ENCODE data around the gene EFHB.
"Not testable (repeated sequence)": the region's sequence is repeated elsewhere in the genome, so short reads cannot be mapped to it uniquely, and the experiment has no call there.

EFHB gene, protein sequence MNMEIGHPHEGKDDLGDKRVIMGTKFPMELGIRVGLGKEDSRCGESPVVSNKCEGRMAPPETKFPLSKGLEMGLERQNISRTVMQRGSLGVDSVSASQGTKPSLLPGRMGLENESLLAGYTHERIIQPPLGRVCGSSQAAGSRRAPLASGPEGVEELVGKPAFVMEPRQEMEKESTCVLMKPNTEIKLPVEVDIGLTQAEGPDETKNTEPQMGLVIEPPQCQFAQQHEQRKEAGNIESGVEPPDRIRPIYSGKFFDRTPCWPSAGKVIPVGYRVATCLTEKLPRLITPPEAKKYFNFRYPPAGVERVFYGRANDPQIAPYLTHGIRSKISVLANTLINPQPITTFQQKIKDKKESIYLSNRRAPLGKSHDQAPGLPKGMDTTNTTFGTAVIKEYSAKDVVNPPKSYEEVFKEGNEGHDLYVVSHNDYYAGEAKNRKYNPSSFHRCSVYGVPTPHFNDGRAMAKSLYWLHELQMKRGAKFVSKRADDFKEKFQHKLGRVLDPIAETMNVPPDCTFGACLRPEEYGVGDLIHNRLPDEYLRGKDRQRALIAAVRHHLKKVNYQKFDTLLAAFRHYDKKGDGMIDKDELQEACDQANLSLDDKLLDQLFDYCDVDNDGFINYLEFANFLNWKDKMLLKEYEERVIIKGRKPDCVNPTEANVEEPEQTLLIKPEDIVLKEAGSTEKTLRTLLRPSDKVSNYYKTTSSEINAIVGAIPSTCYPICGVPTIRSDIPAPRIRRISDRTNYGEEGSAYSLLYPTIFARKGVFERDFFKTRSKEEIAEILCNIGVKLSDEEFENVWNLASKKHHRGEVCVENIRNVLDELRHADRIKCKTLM

DNA sequence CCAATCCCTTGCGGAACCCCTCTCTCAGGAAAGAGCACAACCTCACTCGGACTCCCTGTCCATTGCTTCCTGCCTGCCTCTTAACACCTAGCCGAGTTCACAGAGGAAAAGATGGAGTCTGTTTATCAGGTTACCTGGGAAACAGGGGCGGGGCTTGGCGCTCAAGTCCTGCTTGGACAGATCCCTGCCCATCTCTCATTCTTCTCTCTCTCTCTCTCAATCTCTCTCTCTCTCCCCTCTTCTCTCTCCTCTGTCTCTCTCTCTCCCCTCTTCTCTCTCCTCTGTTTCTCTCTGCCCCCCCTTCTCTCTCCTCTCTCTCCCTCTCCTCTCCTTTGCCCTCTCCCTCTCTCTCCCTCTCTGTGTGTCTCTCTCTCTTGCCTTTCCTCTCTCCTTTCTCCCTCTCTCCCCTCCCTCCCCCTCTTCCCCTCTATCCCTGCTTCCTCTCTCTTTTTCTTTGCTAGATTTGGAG, at the start of gene EFHB:
EFHB (minus strand) TSS at position 120 of the 469 bp plus-strand sequence. CDS start 199 bp downstream, outside the sequence.
- no peak for DNase-seq (ENCODE audit: low spot score)

DNA sequence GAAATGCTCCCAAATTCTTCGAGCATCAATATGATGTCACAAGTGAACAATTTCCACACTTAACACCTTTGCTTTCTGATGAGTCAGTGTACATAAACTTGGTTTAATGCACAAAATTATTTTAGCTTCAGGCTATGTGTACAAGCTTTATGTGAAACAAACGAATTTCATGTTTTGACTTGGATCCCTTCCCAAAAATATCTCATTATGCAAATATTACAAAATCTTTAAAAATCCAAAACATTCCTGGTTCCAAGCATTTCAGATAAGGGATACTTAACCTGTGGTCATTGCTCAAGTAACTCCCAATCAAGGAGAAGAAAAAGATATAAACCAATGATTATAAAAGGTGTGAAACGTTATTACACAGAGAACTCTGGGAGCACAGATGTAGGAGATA, 38.0 kb upstream of the EFHB start:
- DNase-seq (ENCODE audit: low spot score): no peak

DNA sequence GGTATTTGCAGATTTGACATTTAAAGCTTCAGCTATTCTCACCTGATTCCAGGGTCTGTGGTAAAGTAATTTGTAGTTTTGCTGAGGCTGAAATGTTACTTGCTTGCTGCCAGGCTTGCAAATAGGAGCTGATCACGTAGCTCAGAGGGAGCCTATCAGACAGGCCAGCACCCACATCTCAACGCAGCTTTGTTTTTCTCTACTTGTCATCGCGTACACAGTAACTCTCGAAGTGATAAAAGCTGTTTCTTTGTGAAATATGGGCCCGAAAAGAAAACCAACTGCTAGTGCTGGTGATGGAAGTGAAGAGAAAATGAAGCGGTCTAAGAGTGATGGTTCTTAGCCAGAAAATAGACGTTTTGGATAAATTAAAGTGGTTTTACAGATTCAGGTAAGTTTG, 36.3 kb upstream of the EFHB start:
- no peak for DNase-seq (ENCODE audit: low spot score)

DNA sequence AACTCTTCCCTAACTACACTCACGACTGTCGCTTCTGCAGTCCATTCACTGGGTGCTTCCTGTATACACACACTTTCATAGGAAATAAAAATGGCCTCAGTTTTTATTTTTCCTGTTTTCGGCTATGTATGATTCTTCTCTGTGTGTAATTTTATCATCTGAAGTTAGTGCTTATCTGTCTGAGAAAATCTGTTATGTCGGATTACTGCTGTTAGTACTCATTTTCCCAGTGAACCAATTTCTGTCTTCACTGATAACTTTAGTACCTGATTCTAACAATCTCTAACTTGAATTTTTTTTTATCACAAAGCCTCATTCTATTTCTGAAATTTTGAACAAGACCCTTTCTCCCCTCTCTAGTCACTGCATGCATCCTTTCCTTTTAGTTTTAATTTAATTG, 33.8 kb upstream of the EFHB start:
- DNase-seq (ENCODE audit: low spot score): no peak

DNA sequence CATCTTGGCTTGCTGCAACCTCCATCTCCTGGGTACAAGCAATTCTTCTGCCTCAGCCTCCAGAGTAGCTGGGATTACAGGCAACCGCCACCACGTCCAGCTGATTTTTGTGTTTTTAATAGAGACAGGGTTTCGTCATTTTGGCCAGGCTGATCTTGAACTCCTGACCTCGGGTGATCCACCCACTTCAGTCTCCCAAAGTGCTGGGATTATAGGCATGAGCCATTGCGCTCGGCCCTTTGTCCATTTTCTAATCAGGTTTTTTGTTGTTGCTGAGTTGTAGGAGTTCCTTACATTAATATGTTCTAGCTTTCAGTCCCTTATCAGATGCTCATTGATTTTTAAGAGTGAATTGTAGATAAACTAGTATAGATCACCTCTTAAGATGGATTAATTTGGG, 33.2 kb upstream of the EFHB start:
- no peak for DNase-seq (ENCODE audit: low spot score)

DNA sequence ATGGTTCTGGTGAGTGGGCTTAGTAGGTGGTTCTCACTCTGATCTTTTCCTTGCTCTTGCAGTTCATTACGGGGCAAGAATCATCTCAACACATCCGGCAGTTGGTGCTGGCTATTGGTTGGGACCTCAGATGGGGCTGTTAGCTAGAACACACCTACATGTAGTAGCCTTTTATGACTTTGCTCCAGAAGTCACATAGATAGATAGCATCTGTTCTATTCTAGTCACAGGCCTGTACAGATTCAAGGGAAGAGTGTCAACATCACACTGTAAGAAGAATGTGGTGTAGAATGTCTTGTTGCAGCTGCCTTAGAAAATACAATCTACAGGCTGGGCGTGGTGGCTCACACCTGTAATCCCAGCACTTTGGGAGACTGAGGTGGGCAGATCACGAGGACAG, 27.9 kb upstream of the EFHB start:
- DNase-seq (ENCODE audit: low spot score): no peak

DNA sequence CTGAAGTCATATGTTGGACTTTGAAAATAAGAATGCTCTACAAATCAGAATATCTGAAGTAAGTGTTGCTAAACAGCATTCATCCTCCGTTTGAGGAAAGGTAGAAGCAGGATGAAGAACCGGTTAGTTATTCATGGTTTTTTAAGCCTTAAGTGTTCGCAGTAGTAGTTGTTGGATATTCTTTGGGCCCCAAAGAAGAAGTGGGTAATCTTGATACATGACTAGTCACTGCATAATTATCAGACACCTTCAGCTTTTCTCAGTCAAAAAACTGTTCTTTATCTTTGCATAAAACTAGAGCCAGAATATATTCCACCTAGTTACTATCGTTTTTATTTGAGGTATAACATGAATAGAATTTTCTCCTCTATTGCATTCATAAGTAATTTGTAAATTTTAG, 26.7 kb upstream of the EFHB start:
- DNase-seq (ENCODE audit: low spot score): no peak

DNA sequence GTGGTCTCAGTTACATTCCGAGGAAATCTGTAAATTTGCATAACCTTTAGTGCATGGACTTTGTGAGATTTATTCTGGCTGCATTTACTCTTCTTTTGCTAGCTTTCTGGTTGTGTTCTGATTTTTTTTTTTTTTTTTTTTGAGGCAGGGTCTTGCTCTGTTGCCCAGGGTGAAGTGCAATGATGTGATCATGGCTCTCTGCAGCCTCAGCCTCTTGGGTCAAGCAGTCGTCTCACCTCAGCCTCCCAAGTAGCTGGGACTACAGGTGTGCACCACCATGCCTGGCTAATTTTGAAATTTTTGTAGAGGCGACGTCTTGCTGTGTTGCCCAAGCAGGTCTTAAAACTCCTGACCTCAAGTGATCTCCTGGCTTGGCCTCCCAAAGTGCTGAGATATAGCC, 25.5 kb upstream of the EFHB start:
- no peak for DNase-seq (ENCODE audit: low spot score)

DNA sequence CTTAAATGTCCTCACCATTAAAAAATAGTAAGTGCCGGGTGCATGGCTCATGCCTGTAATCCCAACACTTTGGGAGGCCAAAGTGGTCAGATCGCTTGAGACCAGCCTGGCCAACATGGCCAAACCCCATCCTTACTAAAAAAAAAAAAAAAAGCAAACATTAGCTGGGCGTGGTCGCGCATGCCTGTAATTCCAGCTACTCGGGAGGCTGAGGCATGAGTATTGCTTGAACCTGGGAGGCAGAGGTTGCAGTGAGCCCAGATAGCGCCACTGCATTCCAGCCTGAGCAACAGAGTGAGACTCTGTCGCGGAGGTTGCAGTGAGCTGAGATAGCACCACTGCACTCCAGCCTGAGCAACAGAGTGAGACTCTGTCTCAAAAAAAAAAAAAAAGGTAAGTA, 23.3 kb upstream of the EFHB start:
- DNase-seq (ENCODE audit: low spot score): not testable (repeated sequence)

DNA sequence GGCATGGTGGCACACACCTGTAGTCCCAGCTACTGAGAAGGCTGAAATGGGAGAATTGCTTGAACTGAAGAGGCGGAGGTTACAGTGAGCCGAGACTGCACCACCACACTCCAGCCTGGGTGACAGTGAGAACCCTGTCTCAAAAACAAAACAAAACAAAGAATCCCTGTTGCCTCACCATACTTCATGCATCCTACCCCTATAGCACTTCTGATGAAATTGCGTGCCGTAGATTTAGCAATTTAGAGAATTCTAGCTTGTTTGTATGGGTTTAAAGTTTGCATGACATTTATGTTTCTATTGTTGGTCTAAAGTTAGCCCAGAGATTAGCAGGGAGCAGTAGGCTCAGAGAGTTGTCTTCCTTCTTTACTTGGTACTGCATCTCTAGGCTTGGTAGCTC, 20.7 kb upstream of the EFHB start:
- DNase-seq (ENCODE audit: low spot score): no peak

DNA sequence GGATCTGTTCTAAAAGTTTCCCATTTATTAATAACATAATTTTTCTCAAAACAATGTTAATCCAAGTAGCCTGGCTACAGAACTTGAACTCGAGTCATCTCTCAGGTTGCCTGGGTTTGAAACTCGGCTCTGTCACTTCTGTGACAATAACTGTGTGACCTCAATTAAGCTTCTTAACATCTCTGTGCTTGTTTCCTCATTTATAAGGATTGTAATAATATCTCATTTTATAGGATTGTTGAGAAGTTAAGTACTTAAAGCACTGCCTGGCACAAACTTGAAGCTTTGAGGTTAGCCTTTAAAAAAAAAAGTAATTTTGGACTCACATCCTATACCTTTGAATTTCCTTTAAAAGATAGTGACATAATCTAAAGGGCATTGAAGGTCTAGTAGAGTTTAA, 16.3 kb upstream of the EFHB start:
- DNase-seq (ENCODE audit: low spot score): no peak

DNA sequence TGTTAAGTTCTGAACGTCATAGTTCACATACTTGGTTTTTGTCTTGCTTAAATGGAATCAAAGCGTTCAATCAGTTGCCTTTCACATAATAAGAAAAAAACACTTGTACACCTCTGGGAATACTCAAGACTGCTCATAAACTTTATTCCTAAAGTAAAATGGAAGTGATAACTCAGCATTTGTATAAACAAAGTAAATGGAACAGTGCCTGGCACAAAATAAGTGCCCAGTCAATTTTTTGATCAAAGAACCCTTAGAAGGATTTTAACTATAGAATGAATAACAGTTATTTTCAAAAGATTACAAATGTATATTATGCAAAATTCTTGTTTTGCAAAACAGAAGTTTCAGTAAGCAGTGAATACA, 14.2 kb upstream of the EFHB start:
- DNase-seq (ENCODE audit: low spot score): no peak

DNA sequence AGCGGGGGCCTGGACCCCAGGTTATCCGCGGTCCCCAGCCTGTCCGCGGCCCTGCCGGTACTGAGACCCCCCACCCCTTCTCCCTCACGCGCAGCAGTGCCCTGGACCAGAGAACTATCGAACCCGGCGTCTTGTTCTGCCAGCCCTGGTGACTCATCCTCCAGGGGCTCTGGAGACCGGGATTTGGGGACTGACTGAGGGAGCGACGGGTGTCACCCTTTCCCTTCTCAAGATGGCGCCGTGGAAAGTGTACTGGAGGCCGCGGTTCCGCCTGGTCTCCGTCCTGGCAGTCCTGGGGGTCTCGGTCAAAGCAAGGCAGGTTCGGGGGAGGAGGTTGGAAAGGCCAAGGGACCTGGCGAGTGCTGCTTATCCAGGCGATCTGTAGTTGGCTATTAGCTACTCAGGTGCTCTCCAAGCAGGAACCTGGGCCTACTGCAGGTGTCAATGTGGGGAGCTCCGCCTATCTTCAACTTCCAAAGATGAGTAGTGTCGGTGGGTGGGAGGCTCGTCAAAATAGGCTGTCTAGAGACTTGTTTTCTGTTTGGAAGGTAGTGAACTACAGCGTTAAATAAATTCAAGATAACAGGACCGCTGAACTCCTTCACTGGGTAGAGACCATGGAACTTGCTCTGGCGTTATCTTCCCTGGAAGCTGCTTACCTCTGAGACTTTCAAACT, 13.7 kb upstream of the EFHB start:
- peak; percentile 77 for DNase-seq (ENCODE audit: low spot score)

DNA sequence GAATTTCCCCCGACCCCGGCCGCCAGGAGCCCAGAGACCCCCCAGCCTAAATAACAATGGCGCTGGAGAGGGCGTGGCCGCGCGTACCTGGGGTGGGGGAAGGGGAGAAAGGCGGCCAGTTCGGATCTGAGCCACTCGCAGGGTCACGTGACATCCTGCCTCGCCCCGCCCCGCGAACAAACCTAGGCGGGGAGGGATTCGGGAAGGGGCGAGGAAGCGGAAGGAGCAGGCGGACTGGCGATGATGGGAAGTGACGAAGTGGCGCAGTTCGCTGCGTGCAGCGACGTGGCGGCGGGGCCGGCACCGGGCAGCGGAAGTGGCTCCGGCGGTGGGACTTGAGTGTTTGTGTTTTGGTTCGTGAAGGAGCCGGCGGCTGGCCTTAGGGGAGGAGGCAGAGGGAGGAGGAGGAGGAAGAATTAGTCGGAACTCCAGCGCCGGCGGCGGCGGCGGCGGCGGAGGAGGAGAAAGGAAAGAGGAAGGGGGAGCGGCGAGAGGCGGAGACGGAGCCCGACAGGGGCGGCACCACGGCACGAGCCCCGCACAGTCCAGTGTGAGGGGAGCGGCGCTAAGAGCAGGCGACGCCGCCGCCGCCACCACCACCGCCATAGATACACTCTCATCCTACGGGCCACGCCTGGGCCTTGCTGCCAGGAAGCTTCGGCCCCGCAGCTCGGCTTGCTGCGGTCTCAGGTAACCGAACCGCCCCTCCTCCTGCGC, 13.0 kb upstream of the EFHB start, which contains the start of gene RAB5A:
RAB5A (plus strand) TSS at position 266 of the 717 bp plus-strand sequence. CDS start 3,802 bp downstream, outside the sequence.
- DNase-seq (ENCODE audit: low spot score): peak; percentile 96

DNA sequence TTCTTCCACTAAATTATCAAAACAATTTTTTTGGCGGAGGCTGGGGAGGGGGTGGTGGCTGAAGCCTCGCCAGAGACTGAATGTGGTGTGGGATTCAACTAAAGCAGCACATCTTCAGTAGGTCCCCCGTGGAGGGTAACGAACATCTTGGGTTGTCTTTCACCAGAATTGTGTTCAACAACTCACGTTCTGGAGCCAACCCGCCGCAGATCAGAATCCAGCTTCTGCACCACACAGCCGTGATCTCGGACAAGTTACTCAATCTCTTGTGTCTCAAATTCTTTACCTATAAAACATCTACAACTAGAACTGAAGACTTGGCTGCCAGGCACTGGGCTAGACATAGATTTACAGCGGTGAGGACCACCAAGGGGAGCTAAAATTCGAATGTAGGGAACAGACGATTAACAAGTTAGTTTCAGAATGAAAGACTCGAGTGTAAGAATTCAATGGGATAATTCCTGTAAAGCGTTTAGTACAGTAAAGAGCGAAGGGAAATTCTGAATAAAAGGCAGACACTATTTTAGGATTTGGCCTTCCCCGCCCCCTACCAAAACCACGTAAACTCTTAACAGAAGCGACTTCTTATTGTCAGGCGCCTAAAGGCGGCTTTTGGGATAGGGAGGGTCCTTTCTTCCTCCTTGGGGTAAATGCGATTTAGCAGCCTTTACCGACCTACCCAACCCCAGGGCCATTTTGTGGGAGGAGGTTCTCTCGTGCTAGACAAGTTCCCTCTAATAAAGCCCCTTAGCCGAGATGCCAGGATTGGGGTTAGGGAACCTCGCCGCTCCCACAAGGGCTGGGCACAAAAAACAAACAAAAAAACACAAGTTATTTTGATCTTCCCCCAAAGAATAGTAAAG, 12.2 kb upstream of the EFHB start:
- DNase-seq (ENCODE audit: low spot score): no peak

DNA sequence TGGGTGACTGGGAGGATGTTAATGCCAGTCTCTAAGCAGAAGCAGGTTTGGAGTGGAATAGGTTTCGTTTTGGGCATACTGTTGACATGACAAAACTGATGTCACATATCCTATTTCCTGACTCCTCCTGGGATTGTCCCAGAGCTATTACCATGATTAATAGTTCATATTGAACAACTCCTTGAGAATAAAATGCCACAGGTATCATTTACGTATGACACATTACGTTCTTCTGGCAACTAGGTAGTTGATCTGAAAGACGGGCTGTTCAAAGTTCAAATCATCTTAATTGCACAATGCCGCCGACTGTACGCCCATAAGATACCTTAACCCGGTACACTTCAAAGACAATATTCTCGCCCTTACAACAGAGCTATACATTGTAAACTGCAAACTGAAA, 11.5 kb upstream of the EFHB start:
- no peak for DNase-seq (ENCODE audit: low spot score)

DNA sequence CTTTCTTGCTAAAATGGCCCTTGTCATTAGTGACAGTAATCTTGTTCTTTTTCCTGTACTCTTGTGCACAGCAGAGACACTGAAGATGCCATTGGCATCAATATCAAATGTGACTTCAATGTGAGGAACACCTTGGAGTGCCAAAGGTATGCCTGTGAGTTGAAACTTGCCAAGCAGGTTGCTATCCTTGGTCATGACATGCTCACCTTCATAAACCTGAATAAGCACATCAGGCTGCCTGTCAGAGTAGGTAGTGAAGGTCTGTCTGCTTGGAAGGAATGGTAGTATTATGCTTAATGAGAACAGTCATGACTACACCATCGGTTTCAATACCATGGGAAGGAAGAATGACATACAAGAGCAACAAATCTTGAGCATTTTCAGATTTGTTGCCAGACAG, 6.6 kb upstream of the EFHB start:
- no peak for DNase-seq (ENCODE audit: low spot score)

DNA sequence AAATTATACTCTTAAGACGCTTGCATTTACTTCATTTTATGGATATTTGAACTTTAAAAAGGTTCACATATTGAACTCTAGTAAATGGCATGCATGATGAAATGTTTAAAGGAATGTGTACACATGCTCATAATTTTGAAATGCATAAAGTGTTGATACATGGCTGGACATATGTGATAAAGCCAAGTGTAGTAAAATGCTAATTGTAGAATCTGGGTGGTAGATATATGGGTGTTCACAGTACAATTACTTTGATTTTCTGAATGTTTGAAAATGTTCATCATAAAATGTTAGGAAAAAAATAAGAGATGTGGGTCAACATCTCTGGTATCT, 4.2 kb upstream of the EFHB start:
- DNase-seq (ENCODE audit: low spot score): no peak

DNA sequence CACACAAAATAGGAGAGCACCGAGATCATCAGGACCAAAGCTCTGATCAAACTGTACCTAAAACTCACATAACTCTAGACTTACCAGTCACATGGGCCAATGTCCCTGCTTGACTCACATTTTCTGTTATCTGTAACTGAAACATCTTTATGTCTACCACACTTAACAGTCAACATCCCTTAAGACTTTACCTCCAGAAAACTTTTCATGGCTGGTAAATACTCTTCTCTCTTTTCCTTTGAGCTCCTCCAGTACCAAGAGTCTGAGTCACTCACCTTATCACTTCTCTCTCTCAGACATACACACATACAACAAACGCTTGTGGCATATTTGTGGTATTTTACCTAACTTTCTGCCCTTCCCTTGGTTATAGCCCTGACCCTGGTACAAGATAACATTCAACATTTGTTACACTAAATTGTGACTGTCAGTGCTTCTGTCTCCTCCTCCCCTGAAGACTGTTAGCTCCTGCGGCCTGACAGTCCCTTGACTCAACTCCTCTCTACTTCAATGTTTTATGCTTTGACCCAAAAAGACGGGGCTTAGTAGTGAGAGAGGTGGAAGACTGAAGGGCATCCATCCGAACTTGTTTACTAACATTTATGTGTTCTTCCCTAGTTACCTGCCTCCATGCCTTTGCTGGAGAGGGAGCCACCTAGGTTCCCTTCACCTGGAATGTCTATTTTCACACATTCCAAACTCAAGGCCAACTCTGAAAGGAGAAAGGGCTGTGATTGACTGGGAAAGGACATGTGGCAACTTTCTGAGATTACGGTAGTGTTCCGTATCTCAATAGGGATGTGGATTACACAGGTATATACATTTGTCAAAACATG, 3.7 kb upstream of the EFHB start:
- DNase-seq (ENCODE audit: low spot score): no peak

DNA sequence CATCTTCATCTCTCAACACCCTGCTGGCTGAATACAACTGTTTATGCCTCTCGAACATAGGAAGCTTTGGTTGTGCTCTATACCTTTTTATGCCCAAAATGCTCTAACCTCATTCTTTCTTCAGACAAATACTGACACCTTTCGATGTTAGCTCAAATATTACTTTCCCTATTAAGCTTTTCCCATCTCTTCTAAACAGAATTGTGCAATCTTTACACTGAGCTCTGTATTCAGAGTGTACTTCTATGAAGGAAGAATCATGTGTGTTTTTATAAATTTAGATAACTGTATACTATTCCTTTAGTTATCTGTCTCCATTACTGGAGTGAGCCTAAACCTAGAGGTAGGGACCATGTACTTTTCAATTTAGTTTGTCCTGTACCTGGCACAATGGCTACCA, 1.6 kb downstream of the EFHB start:
- no peak for DNase-seq (ENCODE audit: low spot score)

Measured in left forelimb (tissue), 1 donor.